ENCODE results near the gene KRT71. TPM values are rescaled to one million over a fixed set of nuclear protein-coding genes. Genes with fewer than 3 reads are reported as not detected.

KRT71 gene
- total RNA-seq, 1 experiment from 2014 or later: not detected

- Histone ChIP-seq H3K4me3 (ENCODE audit: low read depth in 2 of 2, low read length in 2 of 2) (no peak overlapping the region), H3K4me1 (ENCODE audit: control insufficient read depth, insufficient read depth, low read length) (peaks cover 4% of the 10 kb centered on the region), H3K27ac (ENCODE audit: low read length) (no peak overlapping the region), H3K36me3 (ENCODE audit: control insufficient read depth, insufficient read depth, low read length) (no peaks in the 10 kb centered on the region), H3K27me3 (ENCODE audit: control insufficient read depth, insufficient read depth, low read length) (no peaks in the 10 kb centered on the region), H3K9me3 (ENCODE audit: control insufficient read depth, insufficient read depth, low read depth, low read length) (no peaks in the 10 kb centered on the region)
- ATAC-seq (no peak), DNase-seq (ENCODE audit: low read depth, low spot score) (no peak)
- POLR2A ChIA-PET: no interaction called here
- no TSS peak for BruUV-seq (replicated peaks)
- intact Hi-C loops (cut with micrococcal nuclease; ENCODE audit: unreplicated experiment) (no loop called here), in situ Hi-C loops (cut with HindIII; ENCODE audit: low pct_unique_long_range_greater_than_20kb, low sequenced_read_pairs) (no loop called here)
- CTCF ChIA-PET: interaction anchor here (0.8 kb wide), 1 partner anchor 11 kb away, joined by 5 read pairs; no protein-coding TSS in a partner anchor
- TF ChIP-seq POLR2AphosphoS5 (IDR thresholded peaks at IDR 0.05; ENCODE audit: low read depth, low read length) (no peak), CTCF (IDR thresholded peaks at IDR 0.05) (no peak), SIN3A (IDR thresholded peaks at IDR 0.05; ENCODE audit: borderline replicate concordance, insufficient read depth, low read depth, low read length) (no peak), TCF7L2 (IDR thresholded peaks at IDR 0.05; ENCODE audit: low read depth, low read length) (no peak), REST (IDR thresholded peaks at IDR 0.05; ENCODE audit: insufficient read depth in 1 of 2, low read depth in 2 of 2, low read length in 1 of 2) (no peak)
These were observed 19.1 kb downstream of the KRT71 start for GRCh38 chr12:52533686-52534470.

- ATAC-seq: no peak
- Histone ChIP-seq H3K9me3 (ENCODE audit: control insufficient read depth, insufficient read depth, low read depth, low read length) (no peaks in the 10 kb centered on the region), H3K27me3 (ENCODE audit: control insufficient read depth, insufficient read depth, low read length) (no peaks in the 10 kb centered on the region), H3K4me3 (ENCODE audit: low read depth in 2 of 2, low read length in 2 of 2) (no peak overlapping the region), H3K4me1 (ENCODE audit: control insufficient read depth, insufficient read depth, low read length) (no peaks in the 10 kb centered on the region), H3K36me3 (ENCODE audit: control insufficient read depth, insufficient read depth, low read length) (no peaks in the 10 kb centered on the region), H3K27ac (ENCODE audit: low read length) (no peak overlapping the region)
- no peak for DNase-seq (ENCODE audit: low read depth, low spot score)
- ChIA-PET POLR2A (no interaction called here), CTCF (no interaction called here)
- no TSS peak for BruUV-seq (replicated peaks)
- no peak for TF ChIP-seq CTCF (IDR thresholded peaks at IDR 0.05)
- no peak for TF ChIP-seq TCF7L2 (IDR thresholded peaks at IDR 0.05; ENCODE audit: low read depth, low read length)
- TF ChIP-seq REST (IDR thresholded peaks at IDR 0.05; ENCODE audit: insufficient read depth in 1 of 2, low read depth in 2 of 2, low read length in 1 of 2): no peak
- TF ChIP-seq SIN3A (IDR thresholded peaks at IDR 0.05; ENCODE audit: borderline replicate concordance, insufficient read depth, low read depth, low read length): no peak
- TF ChIP-seq POLR2AphosphoS5 (IDR thresholded peaks at IDR 0.05; ENCODE audit: low read depth, low read length): no peak
- in situ Hi-C loops (cut with HindIII; ENCODE audit: low pct_unique_long_range_greater_than_20kb, low sequenced_read_pairs): no loop called here
- intact Hi-C loops (cut with micrococcal nuclease; ENCODE audit: unreplicated experiment): no loop called here
These were observed 20.3 kb downstream of the KRT71 start for GRCh38 chr12:52532636-52533035.

Data from Panc1 (cell line).